ENCODE data around the gene CEACAM18. TPM values are rescaled to one million over a fixed set of nuclear protein-coding genes. Genes with fewer than 3 reads are reported as not detected.

CEACAM18 gene
- total and polyA plus RNA-seq, 4 donors: not detected

GRCh38 chr19:51521781-51522180, 43.4 kb downstream of the CEACAM18 start:
- TF ChIP-seq CTCF (IDR thresholded peaks at IDR 0.05; ENCODE audit: control extremely low read depth, extremely low read depth): no peak
- H3K36me3 ChIP-seq (ENCODE audit: control insufficient read depth in 4 of 4, insufficient read depth in 4 of 4, low read length in 4 of 4): no peaks in the 10 kb centered on the region
- no peak overlapping the region for H3K9ac ChIP-seq (ENCODE audit: insufficient read depth in 1 of 2, low read length in 2 of 2)
- no peaks in the 10 kb centered on the region for H3K4me1 ChIP-seq (ENCODE audit: control insufficient read depth in 5 of 5, insufficient read depth in 5 of 5, low read length in 5 of 5)
- no peak overlapping the region for H3K4me3 ChIP-seq
- ATAC-seq (ENCODE audit: insufficient read depth, low FRiP score): no peak
- no peaks in the 10 kb centered on the region for H3K9me3 ChIP-seq (ENCODE audit: control insufficient read depth in 4 of 4, insufficient read depth in 3 of 4, low read length in 3 of 4)
- no peak for DNase-seq
- H3K27me3 ChIP-seq (ENCODE audit: control insufficient read depth in 3 of 3, insufficient read depth in 3 of 3, low read length in 2 of 3): peaks cover 0 to 3% (median 0%) of the 10 kb centered on the region in 3 donors
- H3K27ac ChIP-seq (ENCODE audit: low read depth in 1 of 2, low read length in 1 of 2): no peak overlapping the region
- 57 to 60% methylated on average over 2 of the region's 2 CpGs for WGBS, 2 donors

- Histone ChIP-seq H3K27me3 (ENCODE audit: control insufficient read depth in 3 of 3, insufficient read depth in 3 of 3, low read length in 2 of 3) (peaks cover 0 to 3% (median 0%) of the 10 kb centered on the region in 3 donors), H3K27ac (ENCODE audit: low read depth in 1 of 2, low read length in 1 of 2) (no peak overlapping the region), H3K4me1 (ENCODE audit: control insufficient read depth in 5 of 5, insufficient read depth in 5 of 5, low read length in 5 of 5) (no peaks in the 10 kb centered on the region), H3K9me3 (ENCODE audit: control insufficient read depth in 4 of 4, insufficient read depth in 3 of 4, low read length in 3 of 4) (no peaks in the 10 kb centered on the region), H3K4me3 (no peak overlapping the region), H3K36me3 (ENCODE audit: control insufficient read depth in 4 of 4, insufficient read depth in 4 of 4, low read length in 4 of 4) (no peaks in the 10 kb centered on the region), H3K9ac (ENCODE audit: insufficient read depth in 1 of 2, low read length in 2 of 2) (no peak overlapping the region)
- DNase-seq (no peak), ATAC-seq (ENCODE audit: insufficient read depth, low FRiP score) (no peak)
- WGBS, 2 donors: 61 to 79% methylated on average over 8 of the region's 8 CpGs
- TF ChIP-seq CTCF (IDR thresholded peaks at IDR 0.05; ENCODE audit: control extremely low read depth, extremely low read depth): no peak
Observed at GRCh38 chr19:51524666-51525264, 46.4 kb downstream of the CEACAM18 start.

GRCh38 chr19:51525651-51526050, 47.3 kb downstream of the CEACAM18 start:
- no peaks in the 10 kb centered on the region for H3K4me1 ChIP-seq (ENCODE audit: control insufficient read depth in 5 of 5, insufficient read depth in 5 of 5, low read length in 5 of 5)
- TF ChIP-seq CTCF (IDR thresholded peaks at IDR 0.05; ENCODE audit: control extremely low read depth, extremely low read depth): no peak
- no peak overlapping the region for H3K4me3 ChIP-seq
- no peak for ATAC-seq (ENCODE audit: insufficient read depth, low FRiP score)
- no peak overlapping the region for H3K27ac ChIP-seq (ENCODE audit: low read depth in 1 of 2, low read length in 1 of 2)
- peaks cover 0 to 3% (median 0%) of the 10 kb centered on the region in 3 donors for H3K27me3 ChIP-seq (ENCODE audit: control insufficient read depth in 3 of 3, insufficient read depth in 3 of 3, low read length in 2 of 3)
- no peak overlapping the region for H3K9ac ChIP-seq (ENCODE audit: insufficient read depth in 1 of 2, low read length in 2 of 2)
- no peaks in the 10 kb centered on the region for H3K9me3 ChIP-seq (ENCODE audit: control insufficient read depth in 4 of 4, insufficient read depth in 3 of 4, low read length in 3 of 4)
- WGBS, 2 donors: 51 to 53% methylated on average over 4 of the region's 4 CpGs
- no peak for DNase-seq
- H3K36me3 ChIP-seq (ENCODE audit: control insufficient read depth in 4 of 4, insufficient read depth in 4 of 4, low read length in 4 of 4): no peaks in the 10 kb centered on the region

- Histone ChIP-seq H3K4me1 (ENCODE audit: control insufficient read depth in 5 of 5, insufficient read depth in 5 of 5, low read length in 5 of 5) (no peaks in the 10 kb centered on the region), H3K9ac (ENCODE audit: insufficient read depth in 1 of 2, low read length in 2 of 2) (no peak overlapping the region), H3K4me3 (no peak overlapping the region), H3K27ac (ENCODE audit: low read depth in 1 of 2, low read length in 1 of 2) (no peak overlapping the region), H3K36me3 (ENCODE audit: control insufficient read depth in 4 of 4, insufficient read depth in 4 of 4, low read length in 4 of 4) (no peaks in the 10 kb centered on the region), H3K9me3 (ENCODE audit: control insufficient read depth in 4 of 4, insufficient read depth in 3 of 4, low read length in 3 of 4) (no peaks in the 10 kb centered on the region), H3K27me3 (ENCODE audit: control insufficient read depth in 3 of 3, insufficient read depth in 3 of 3, low read length in 2 of 3) (peaks cover 0 to 19% (median 4%) of the 10 kb centered on the region in 3 donors)
- ATAC-seq (ENCODE audit: insufficient read depth, low FRiP score) (no peak), DNase-seq (no peak)
- 77 to 83% methylated on average over 2 of the region's 2 CpGs for WGBS, 2 donors
- no peak for TF ChIP-seq CTCF (IDR thresholded peaks at IDR 0.05; ENCODE audit: control extremely low read depth, extremely low read depth)
Observed at GRCh38 chr19:51529301-51529700, 51.0 kb downstream of the CEACAM18 start.
